SK-N-SH treated with all-trans-retinoic acid at 6 μM for 48 hours (cell line): ENCODE data around the gene LCN1.

Source experiments
- CREB5 ChIP-seq: fragments of 250-450 bp; sonication (Bioruptor Pico); IDR thresholded peaks from 2 replicates; pipeline ENCODE4 v1.5.1; 2020; ENCODE audit warnings: low read depth, mild to moderate bottlenecking, moderate library complexity
- PATZ1 ChIP-seq: fragments of 250-450 bp; sonication (Bioruptor Pico); IDR thresholded peaks from 2 replicates; pipeline ENCODE4 v1.8.0; 2020; ENCODE audit warnings: mild to moderate bottlenecking, moderate library complexity, borderline replicate concordance
- RARB ChIP-seq: fragments of 250-450 bp; sonication (Bioruptor Pico); IDR thresholded peaks from 2 replicates; pipeline ENCODE4 v1.8.0; 2021; ENCODE audit warnings: mild to moderate bottlenecking, moderate library complexity
- SNAI2 ChIP-seq: fragments of 250-450 bp; sonication (Bioruptor Pico); IDR thresholded peaks from 2 replicates; pipeline ENCODE4 v1.5.0; 2020; ENCODE audit warnings: mild to moderate bottlenecking, moderate library complexity
- TCF4 ChIP-seq: fragments of 250-450 bp; sonication (Bioruptor Pico); IDR thresholded peaks from 2 replicates; pipeline ENCODE4 v1.8.0; 2021; ENCODE audit warnings: mild to moderate bottlenecking, moderate library complexity, borderline replicate concordance
- TOX ChIP-seq: fragments of 250-450 bp; sonication (Bioruptor Pico); IDR thresholded peaks from 2 replicates; pipeline ENCODE4 v1.8.0; 2021; ENCODE audit warnings: mild to moderate bottlenecking, moderate library complexity, borderline replicate concordance
- ZC3H10 ChIP-seq: fragments of 250-450 bp; sonication (Bioruptor Pico); IDR thresholded peaks from 2 replicates; pipeline ENCODE4 v1.5.1; 2021; ENCODE audit warnings: mild to moderate bottlenecking, moderate library complexity
- ZFP3 ChIP-seq: fragments of 250-450 bp; sonication (Bioruptor Pico); IDR thresholded peaks from 2 replicates; pipeline ENCODE4 v1.5.0; 2020; ENCODE audit warnings: mild to moderate bottlenecking, moderate library complexity
- ZFP30 ChIP-seq: fragments of 450-650 bp; formaldehyde crosslinking; IDR thresholded peaks from 2 replicates; pipeline ENCODE4 v1.5.0; 2022; ENCODE audit warnings: mild to moderate bottlenecking, moderate library complexity
- ZNF565 ChIP-seq: fragments of 450-650 bp; formaldehyde crosslinking; conservative IDR thresholded peaks from 2 replicates; pipeline ENCODE4 v1.5.0; 2020; ENCODE audit warnings: low read depth, mild to moderate bottlenecking, moderate library complexity

DNA sequence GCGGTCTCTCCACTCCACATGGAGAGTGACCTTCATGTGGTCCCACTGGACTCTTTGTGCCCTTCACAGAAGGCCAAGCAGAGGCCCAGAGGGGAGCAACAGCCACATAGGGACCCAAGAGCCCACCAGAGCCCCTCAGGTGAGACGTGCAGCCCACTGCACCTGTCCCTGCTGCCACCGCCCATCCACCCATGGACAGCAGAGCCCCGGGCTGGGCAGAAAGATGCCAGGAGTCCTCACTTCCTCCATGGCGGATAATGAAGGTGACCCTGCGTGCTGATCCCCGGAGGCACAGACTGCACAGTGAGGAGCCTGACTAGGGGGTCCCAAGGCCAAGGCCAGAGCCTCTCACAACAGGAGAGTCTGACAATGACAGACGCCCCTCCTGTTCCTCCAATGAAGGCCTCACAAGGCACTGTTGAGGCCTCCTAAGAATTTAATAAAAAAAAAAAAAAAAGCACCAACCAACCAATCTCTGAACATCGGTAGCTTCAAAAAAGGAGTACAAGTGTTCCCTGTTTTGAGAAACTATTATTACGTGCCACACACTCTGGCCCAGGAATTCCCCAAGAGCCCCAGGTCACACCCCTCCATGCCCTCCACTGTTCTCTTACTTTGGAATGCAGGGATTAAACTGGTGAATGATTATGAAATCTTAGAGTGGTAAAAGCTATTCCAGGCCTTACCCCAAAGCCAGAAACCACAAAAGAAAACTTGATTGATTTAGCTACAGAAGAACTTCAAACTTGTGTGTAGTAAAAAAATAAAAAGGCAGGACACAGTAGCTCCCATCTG, 44.5 kb upstream of the LCN1 start:
- TF ChIP-seq PATZ1 (CRISPR knock-in tag), result no peak
- no peak for TF ChIP-seq SNAI2 (CRISPR knock-in tag)
- TF ChIP-seq ZNF565 (CRISPR knock-in tag), result no peak
- TF ChIP-seq TOX (CRISPR knock-in tag), result no peak
- no peak for TF ChIP-seq ZFP3 (CRISPR knock-in tag)
- TF ChIP-seq TCF4, result no peak
- TF ChIP-seq RARB (CRISPR knock-in tag), result no peak
- TF ChIP-seq ZC3H10 (CRISPR knock-in tag), result no peak
- no peak for TF ChIP-seq ZFP30 (CRISPR knock-in tag)
- no peak for TF ChIP-seq CREB5 (CRISPR knock-in tag)
